Mesothelial cell of epicardium (in vitro differentiated cells): ENCODE data around the gene PRLR. TPM values are rescaled to one million over a fixed set of nuclear protein-coding genes. Genes with fewer than 3 reads are reported as not detected.

Experiments used
- DNase-seq, 2 experiments: peaks; one replicate each; pipeline ENCODE4 v3.0.0; 2021; ENCODE audit warnings: low spot score in 2 of 2; ENCODE audit not compliant: unreplicated experiment in 2 of 2
- H3K27ac Mint-ChIP-seq: 2 replicates; pipeline ENCODE4 v1.8.0; 2021; ENCODE audit warnings: mixed read lengths
- H3K27me3 Mint-ChIP-seq: 2 replicates; pipeline ENCODE4 v1.8.0; 2021; ENCODE audit warnings: low read depth, mixed read lengths
- H3K36me3 Mint-ChIP-seq: 2 replicates; pipeline ENCODE4 v1.8.0; 2021; ENCODE audit warnings: mixed read lengths
- H3K4me1 Mint-ChIP-seq: 2 replicates; pipeline ENCODE4 v1.8.0; 2021; ENCODE audit warnings: mixed read lengths
- H3K4me3 Mint-ChIP-seq: 2 replicates; pipeline ENCODE4 v1.8.0; 2021; ENCODE audit warnings: mild to moderate bottlenecking, moderate library complexity, mixed read lengths
- H3K9me3 Mint-ChIP-seq: 2 replicates; pipeline ENCODE4 v1.8.0; 2021; ENCODE audit warnings: mixed read lengths
- CTCF ChIP-seq: fragments of 200-600 bp; sonication (generic); IDR thresholded peaks from one replicate; pipeline ENCODE4 v1.5.0; 2021; ENCODE audit warnings: antibody characterized with exemption; ENCODE audit not compliant: unreplicated experiment
- total RNA-seq: library from RNA; stranded (reverse); gene quantifications from 3 replicates; pipeline ENCODE4 v1.2.1, GENCODE V29; 2021

Gene PRLR
- total RNA-seq, 1 donor from 2014 or later: 1.2 TPM

GRCh38 chr5:35069188-35069587 lies 161.1 kb downstream of the PRLR start:
- no peaks in the 10 kb centered on the region for H3K27me3 Mint-ChIP-seq
- H3K36me3 Mint-ChIP-seq: no peaks in the 10 kb centered on the region
- no peak overlapping the region for H3K4me3 Mint-ChIP-seq
- no peak overlapping the region for H3K27ac Mint-ChIP-seq
- peaks cover 6% of the 10 kb centered on the region for H3K9me3 Mint-ChIP-seq
- DNase-seq: no peak
- TF ChIP-seq CTCF: no peak
- no peaks in the 10 kb centered on the region for H3K4me1 Mint-ChIP-seq

- H3K9me3 Mint-ChIP-seq: no peaks in the 10 kb centered on the region
- H3K27me3 Mint-ChIP-seq: no peaks in the 10 kb centered on the region
- DNase-seq: no peak
- no peak for TF ChIP-seq CTCF
- H3K27ac Mint-ChIP-seq: no peak overlapping the region
- H3K4me3 Mint-ChIP-seq: no peak overlapping the region
- H3K4me1 Mint-ChIP-seq: peaks cover 2% of the 10 kb centered on the region
- no peaks in the 10 kb centered on the region for H3K36me3 Mint-ChIP-seq
Observed at GRCh38 chr5:35067985-35068384, 162.3 kb downstream of the PRLR start.

GRCh38 chr5:35066260-35066795 lies 164.0 kb downstream of the PRLR start:
- no peaks in the 10 kb centered on the region for H3K9me3 Mint-ChIP-seq
- no peak for TF ChIP-seq CTCF
- H3K4me3 Mint-ChIP-seq: no peak overlapping the region

GRCh38 chr5:35063414-35063813 lies 166.9 kb downstream of the PRLR start:
- Mint-ChIP-seq H3K27me3 (no peaks in the 10 kb centered on the region), H3K4me3 (no peak overlapping the region), H3K36me3 (no peaks in the 10 kb centered on the region), H3K4me1 (peaks cover 5% of the 10 kb centered on the region), H3K9me3 (no peaks in the 10 kb centered on the region), H3K27ac (no peak overlapping the region)
- DNase-seq: no peak
- TF ChIP-seq CTCF: no peak

More at GRCh38 chr5:35066260-35066795, 164.0 kb downstream of the PRLR start:
- Mint-ChIP-seq H3K36me3 (no peaks in the 10 kb centered on the region), H3K4me1 (peaks cover 5% of the 10 kb centered on the region), H3K27me3 (no peaks in the 10 kb centered on the region), H3K27ac (no peak overlapping the region)
- DNase-seq: no peak

GRCh38 chr5:35061211-35061770 lies 169.0 kb downstream of the PRLR start:
- Mint-ChIP-seq H3K27me3 (no peaks in the 10 kb centered on the region), H3K9me3 (no peaks in the 10 kb centered on the region), H3K36me3 (no peaks in the 10 kb centered on the region), H3K27ac (no peak overlapping the region), H3K4me3 (no peak overlapping the region), H3K4me1 (peaks cover 5% of the 10 kb centered on the region)
- TF ChIP-seq CTCF: no peak
- no peak for DNase-seq
